Measurements from ENCODE around the gene SERPIND1.

DNA sequence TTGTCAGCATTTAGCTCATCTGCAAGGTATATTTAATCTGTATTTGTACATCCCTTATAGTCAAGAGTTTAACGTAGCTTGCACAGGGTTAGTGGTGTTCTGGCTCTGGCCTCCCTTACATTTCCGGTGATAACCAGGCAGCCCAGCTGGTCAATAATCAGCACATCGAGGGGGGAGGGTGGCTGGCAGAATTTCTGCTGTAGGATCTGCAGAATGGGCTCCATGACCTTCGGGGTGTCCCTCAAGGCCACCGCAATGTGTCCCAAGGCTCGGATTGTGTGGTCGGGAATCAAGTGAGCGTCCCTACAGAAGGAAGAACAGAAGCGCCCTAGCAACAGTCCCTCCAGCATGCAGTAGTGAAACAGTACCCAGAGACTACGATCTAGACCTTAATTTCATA, 25.1 kb downstream of the SERPIND1 start:
- no peak for TF ChIP-seq POLR2AphosphoS5 (IDR thresholded peaks at IDR 0.05)
- TF ChIP-seq, protein P1, sequence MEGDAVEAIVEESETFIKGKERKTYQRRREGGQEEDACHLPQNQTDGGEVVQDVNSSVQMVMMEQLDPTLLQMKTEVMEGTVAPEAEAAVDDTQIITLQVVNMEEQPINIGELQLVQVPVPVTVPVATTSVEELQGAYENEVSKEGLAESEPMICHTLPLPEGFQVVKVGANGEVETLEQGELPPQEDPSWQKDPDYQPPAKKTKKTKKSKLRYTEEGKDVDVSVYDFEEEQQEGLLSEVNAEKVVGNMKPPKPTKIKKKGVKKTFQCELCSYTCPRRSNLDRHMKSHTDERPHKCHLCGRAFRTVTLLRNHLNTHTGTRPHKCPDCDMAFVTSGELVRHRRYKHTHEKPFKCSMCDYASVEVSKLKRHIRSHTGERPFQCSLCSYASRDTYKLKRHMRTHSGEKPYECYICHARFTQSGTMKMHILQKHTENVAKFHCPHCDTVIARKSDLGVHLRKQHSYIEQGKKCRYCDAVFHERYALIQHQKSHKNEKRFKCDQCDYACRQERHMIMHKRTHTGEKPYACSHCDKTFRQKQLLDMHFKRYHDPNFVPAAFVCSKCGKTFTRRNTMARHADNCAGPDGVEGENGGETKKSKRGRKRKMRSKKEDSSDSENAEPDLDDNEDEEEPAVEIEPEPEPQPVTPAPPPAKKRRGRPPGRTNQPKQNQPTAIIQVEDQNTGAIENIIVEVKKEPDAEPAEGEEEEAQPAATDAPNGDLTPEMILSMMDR (IDR thresholded peaks at IDR 0.05): no peak
- no peak for TF ChIP-seq POLR2A (IDR thresholded peaks at IDR 0.05)

Measured in prostate gland (tissue), 2 donors.